Breast epithelium (tissue), 4 donors: ENCODE measurements around the gene PPM1M. TPM values are rescaled to one million over a fixed set of nuclear protein-coding genes. Genes with fewer than 3 reads are reported as not detected.
"Not testable (repeated sequence)": the region's sequence is repeated elsewhere in the genome, so short reads cannot be mapped to it uniquely, and the experiment has no call there.

ENCODE experiments used
- DNase-seq, 2 donors: peaks; one replicate each; pipeline ENCODE4 v3.0.0-alpha.2; 2019; ENCODE audit warnings: low spot score in 2 of 2
- H3K27ac ChIP-seq, 2 donors: fragments of 200-600 bp; sonication (generic) in 1 of 2; one replicate each; pipeline ENCODE4 v1.5.1; 2016 to 2019; ENCODE audit warnings: mild to moderate bottlenecking in 1 of 2
- H3K27me3 ChIP-seq, 2 donors: fragments of 200-600 bp; sonication (generic) in 1 of 2; one replicate each; pipeline versions ENCODE4 v1.5.1 to v1.6.0; 2017 to 2019; ENCODE audit warnings: control low read depth in 1 of 2, mild to moderate bottlenecking in 1 of 2
- H3K36me3 ChIP-seq: fragments of 200-600 bp; one replicate; pipeline ENCODE4 v1.5.1; 2019
- H3K4me1 ChIP-seq, 2 donors: fragments of 200-600 bp; sonication (generic); one replicate each; pipeline ENCODE4 v1.5.1; 2016 to 2019; ENCODE audit warnings: control low read depth in 1 of 2
- H3K4me3 ChIP-seq, 3 donors: fragments of 200-600 bp; sonication (generic); 1 replicate in 2 of 3; 2 replicates in 1 of 3; pipeline ENCODE4 v1.5.1; 2016 to 2019; ENCODE audit warnings: mild to moderate bottlenecking in 3 of 3, moderate library complexity in 2 of 3
- H3K9me3 ChIP-seq, 2 donors: fragments of 200-600 bp; sonication (generic) in 1 of 2; one replicate each; pipeline ENCODE4 v1.5.1; 2016 to 2019; ENCODE audit warnings: control low read depth in 1 of 2
- POLR2A ChIP-seq: fragments of 450-650 bp; IDR thresholded peaks from one replicate; pipeline ENCODE4 v1.6.1; 2016; ENCODE audit warnings: antibody characterized with exemption, mild to moderate bottlenecking, moderate library complexity
- POLR2AphosphoS5 ChIP-seq, 3 donors: sonication (generic); formaldehyde crosslinking; IDR thresholded peaks; one replicate each; pipeline ENCODE4 v1.6.1; 2017; ENCODE audit warnings: antibody characterized with exemption in 3 of 3
- intact Hi-C: fragments of 100-400 bp; cut with DNase I; formaldehyde crosslinking; loops from one replicate; pipeline ENCODE4 v1.15.1; 2023; ENCODE audit warnings: low total_unique reads
- total RNA-seq, 3 donors: library from RNA; depleted of rRNA; stranded (reverse); fragments of >200 nt; gene quantifications; one replicate each; pipeline ENCODE4 v1.1.0, GENCODE V29; 2016
- TF ChIP-seq, protein P1 (sequence below), 3 donors: fragments of 450-650 bp; IDR thresholded peaks; one replicate each; pipeline ENCODE4 v1.5.1; 2016 to 2017; ENCODE audit warnings: antibody characterized with exemption in 3 of 3, mild to moderate bottlenecking in 3 of 3, moderate library complexity in 3 of 3

PPM1M gene
- total RNA-seq, 3 donors from 2014 or later: 15.4 to 31.2 (median 20.2) TPM

DNA sequence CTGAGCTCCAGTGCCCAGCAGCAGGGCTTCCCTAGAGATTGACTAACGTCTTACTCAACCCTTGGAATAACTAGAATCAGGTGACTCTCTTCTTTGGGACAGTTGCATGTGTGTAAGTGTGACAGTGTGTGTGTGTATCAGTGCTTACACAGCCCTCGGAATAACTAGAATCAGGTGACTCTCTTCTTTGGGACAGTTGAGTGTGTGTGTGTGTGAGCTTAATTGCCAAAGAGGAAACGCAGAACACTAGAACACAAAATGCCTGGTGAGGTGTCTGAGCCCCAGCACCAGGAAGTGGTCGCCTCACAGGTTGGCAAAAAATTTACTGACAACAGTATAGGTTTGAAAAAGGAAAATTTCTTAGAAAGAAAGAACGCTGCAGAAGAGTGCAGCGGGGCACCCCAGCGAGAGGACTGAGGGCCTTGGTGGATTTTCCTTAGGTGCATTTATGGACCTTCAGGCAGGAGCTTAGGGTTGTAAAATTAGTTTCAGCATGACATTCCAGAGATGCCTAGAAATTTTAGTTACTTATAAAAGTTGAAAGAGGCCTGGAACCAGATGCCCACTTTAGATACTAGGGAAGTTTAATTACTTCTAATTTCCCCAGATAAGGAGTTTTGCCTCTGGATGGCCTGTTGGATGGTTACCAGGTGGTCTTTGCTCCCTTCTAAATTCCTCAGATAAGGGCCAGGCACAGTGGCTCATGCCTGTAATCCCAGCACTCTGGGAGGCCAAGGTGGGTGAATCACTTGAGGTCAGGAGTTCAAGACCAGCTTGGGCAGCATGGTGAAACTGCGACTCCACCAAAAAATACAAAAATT is 36.6 kb downstream of the PPM1M start:
- TF ChIP-seq, protein P1, sequence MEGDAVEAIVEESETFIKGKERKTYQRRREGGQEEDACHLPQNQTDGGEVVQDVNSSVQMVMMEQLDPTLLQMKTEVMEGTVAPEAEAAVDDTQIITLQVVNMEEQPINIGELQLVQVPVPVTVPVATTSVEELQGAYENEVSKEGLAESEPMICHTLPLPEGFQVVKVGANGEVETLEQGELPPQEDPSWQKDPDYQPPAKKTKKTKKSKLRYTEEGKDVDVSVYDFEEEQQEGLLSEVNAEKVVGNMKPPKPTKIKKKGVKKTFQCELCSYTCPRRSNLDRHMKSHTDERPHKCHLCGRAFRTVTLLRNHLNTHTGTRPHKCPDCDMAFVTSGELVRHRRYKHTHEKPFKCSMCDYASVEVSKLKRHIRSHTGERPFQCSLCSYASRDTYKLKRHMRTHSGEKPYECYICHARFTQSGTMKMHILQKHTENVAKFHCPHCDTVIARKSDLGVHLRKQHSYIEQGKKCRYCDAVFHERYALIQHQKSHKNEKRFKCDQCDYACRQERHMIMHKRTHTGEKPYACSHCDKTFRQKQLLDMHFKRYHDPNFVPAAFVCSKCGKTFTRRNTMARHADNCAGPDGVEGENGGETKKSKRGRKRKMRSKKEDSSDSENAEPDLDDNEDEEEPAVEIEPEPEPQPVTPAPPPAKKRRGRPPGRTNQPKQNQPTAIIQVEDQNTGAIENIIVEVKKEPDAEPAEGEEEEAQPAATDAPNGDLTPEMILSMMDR (IDR thresholded peaks at IDR 0.05): no peak
- TF ChIP-seq POLR2A (no peak), POLR2AphosphoS5 (IDR thresholded peaks at IDR 0.05) (no peak)
- no peaks in the 10 kb centered on the region for H3K27me3 ChIP-seq
- H3K9me3 ChIP-seq: no peaks in the 10 kb centered on the region
- peaks cover 5 to 13% of the 10 kb centered on the region in 2 donors for H3K4me1 ChIP-seq
- H3K36me3 ChIP-seq: no peaks in the 10 kb centered on the region
- DNase-seq: no peak
- H3K27ac ChIP-seq: peak overlapping the region in 1 of 2 donors; percentile 41
- H3K4me3 ChIP-seq: no peak overlapping the region
- intact Hi-C loops: no loop called here

DNA sequence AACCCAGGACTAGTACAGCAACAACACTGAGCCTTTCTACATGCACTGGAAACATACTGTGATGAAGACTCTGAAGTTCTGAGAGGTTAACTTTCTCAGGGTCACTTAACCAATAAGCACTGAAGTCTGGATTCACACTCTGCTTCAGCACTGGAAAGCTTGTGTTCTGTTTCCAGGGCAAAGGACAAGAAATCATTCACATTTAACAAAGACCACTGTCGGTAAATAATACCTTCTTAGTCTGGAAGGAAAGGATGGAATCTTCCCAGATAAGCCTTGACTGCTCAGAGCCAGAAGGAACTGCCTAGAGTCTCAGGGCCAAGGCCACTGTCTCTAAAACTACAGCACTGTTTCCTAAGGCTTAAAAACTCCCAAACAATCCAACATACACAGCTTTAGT is 37.7 kb downstream of the PPM1M start:
- DNase-seq: no peak
- Histone ChIP-seq H3K4me1 (peaks cover 5 to 13% of the 10 kb centered on the region in 2 donors), H3K9me3 (no peaks in the 10 kb centered on the region), H3K27me3 (no peaks in the 10 kb centered on the region), H3K4me3 (no peak overlapping the region), H3K27ac (peak overlapping the region in 1 of 2 donors; percentile 41), H3K36me3 (no peaks in the 10 kb centered on the region)
- intact Hi-C loops: no loop called here
- TF ChIP-seq, protein P1 (IDR thresholded peaks at IDR 0.05): no peak
- TF ChIP-seq POLR2A: no peak
- no peak for TF ChIP-seq POLR2AphosphoS5 (IDR thresholded peaks at IDR 0.05)

DNA sequence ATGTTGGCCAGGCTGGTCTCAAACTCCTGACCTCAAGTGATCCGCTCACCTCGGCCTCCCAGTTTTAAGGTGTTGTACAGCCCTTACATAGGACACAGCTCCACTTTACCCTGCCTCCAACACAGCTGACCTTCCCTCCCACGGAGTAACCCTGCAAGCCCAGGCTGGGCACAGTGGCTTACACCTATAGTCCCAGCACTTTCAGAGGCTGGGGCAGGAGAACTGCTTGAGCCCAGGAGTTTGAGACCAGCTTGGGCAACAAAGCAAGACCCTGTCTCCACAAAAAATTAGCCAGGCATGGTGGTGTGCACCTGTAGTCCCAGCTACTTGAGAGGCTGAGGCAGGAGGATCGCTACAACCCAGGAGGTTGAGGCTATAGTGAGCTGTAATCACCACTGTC is 38.5 kb downstream of the PPM1M start:
- intact Hi-C loops, H3K27me3 ChIP-seq, H3K9me3 ChIP-seq, H3K4me3 ChIP-seq, H3K36me3 ChIP-seq, H3K27ac ChIP-seq: not testable (repeated sequence)
- peak in 1 of 2 donors; percentile 39 for DNase-seq
- peaks cover 5 to 13% of the 10 kb centered on the region in 2 donors for H3K4me1 ChIP-seq

DNA sequence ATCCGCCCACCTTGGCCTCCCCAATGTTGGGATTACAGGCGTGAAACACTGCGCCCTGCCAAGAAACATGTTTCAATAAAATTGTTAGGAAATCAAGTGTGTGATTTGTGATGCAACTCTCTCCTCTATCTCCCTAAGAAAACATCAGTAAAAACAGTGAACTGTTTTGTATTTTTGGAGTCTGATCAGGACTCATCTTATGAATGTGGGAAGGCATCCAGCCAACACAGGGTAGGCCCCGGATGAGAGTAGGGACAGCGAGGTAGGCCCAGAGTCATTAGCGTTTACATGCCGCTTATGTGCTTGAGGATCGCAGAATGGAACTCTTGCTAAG is 41.2 kb downstream of the PPM1M start:
- TF ChIP-seq POLR2A (no peak), POLR2AphosphoS5 (IDR thresholded peaks at IDR 0.05) (peak in 1 of 3 donors; percentile 70)
- TF ChIP-seq, protein P1 (IDR thresholded peaks at IDR 0.05): no peak
- H3K4me1 ChIP-seq: peaks cover 0 to 5% of the 10 kb centered on the region in 2 donors
- no peaks in the 10 kb centered on the region for H3K9me3 ChIP-seq
- intact Hi-C loops: no loop called here
- H3K4me3 ChIP-seq: peak overlapping the region; percentile 73 to 84 (median 79)
- H3K27me3 ChIP-seq: no peaks in the 10 kb centered on the region
- peak overlapping the region; percentile 99 to 100 for H3K27ac ChIP-seq
- no peaks in the 10 kb centered on the region for H3K36me3 ChIP-seq
- DNase-seq: peak in 1 of 2 donors; percentile 7

DNA sequence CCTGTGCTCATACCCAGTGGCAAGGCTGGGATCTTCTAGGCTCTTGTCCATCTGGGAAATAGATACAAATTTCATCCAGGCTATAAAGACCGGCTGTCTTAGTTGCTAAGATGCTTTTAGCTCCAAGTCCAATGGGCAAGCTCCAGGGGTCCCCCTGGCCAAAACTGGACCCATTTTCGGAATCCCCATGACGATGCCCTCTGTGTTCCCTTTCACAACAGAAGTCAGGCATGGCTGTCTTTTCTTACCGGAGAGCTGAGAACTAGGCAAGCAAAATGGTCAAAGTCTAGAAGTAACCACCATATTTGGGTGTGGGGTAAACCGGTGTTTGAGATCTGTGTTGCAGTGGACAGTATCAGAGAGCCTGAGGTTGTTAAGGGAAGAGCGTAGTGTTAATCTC is 43.1 kb downstream of the PPM1M start:
- H3K27ac ChIP-seq: peak overlapping the region in 1 of 2 donors; percentile 99
- no peaks in the 10 kb centered on the region for H3K36me3 ChIP-seq
- H3K4me3 ChIP-seq: peak overlapping the region; percentile 73 to 84 (median 79)
- H3K27me3 ChIP-seq: no peaks in the 10 kb centered on the region
- intact Hi-C loops: no loop called here
- TF ChIP-seq POLR2AphosphoS5 (IDR thresholded peaks at IDR 0.05): no peak
- TF ChIP-seq, protein P1 (IDR thresholded peaks at IDR 0.05): no peak
- TF ChIP-seq POLR2A: no peak
- DNase-seq: no peak
- H3K4me1 ChIP-seq: peaks cover 0 to 5% of the 10 kb centered on the region in 2 donors
- no peaks in the 10 kb centered on the region for H3K9me3 ChIP-seq
